Uterine smooth muscle cell (primary cell): ENCODE data around the gene P4HTM. TPM values are rescaled to one million over a fixed set of nuclear protein-coding genes. Genes with fewer than 3 reads are reported as not detected.

ENCODE experiments used
- total RNA-seq: library from RNA; depleted of rRNA; stranded (reverse); fragments of >200 nt; gene quantifications from 2 replicates; pipeline ENCODE4 v1.2.3, GENCODE V29; 2014

Gene P4HTM
- total RNA-seq, result 24.6 and 42.4 TPM in 2 replicates

GRCh38 chr3:48989796-48990635, at the start of gene P4HTM:
Gene P4HTM, plus strand, starts transcription at chr3:48990241. Its CDS starts 16 bp downstream, at chr3:48990257.

GRCh38 chr3:49007068-49007770, 17.2 kb downstream of the P4HTM start, which contains the start of gene WDR6:
Gene WDR6, plus strand, starts transcription at chr3:49007391. Its CDS starts 41 bp downstream, at chr3:49007432.

GRCh38 chr3:49017971-49018706, 28.1 kb downstream of the P4HTM start, which contains the start of gene DALRD3:
Gene DALRD3, minus strand, starts transcription at chr3:49018580. Its CDS starts 16 bp downstream, at chr3:49018564.

GRCh38 chr3:49021813-49022687, 32.0 kb downstream of the P4HTM start, which contains the start of gene NDUFAF3:
Gene NDUFAF3, plus strand, starts transcription at chr3:49022121. Its CDS starts 24 bp downstream, at chr3:49022145.

GRCh38 chr3:49028673-49029562, 38.9 kb downstream of the P4HTM start, which contains the start of gene IMPDH2:
Gene IMPDH2, minus strand, starts transcription at chr3:49029398. Its CDS starts 48 bp downstream, at chr3:49029350.

Other genes starting within 250 kb of the P4HTM start
- 30.2 and 82.2 TPM in 2 replicates for gene PRKAR2A, start 142.4 kb upstream of the P4HTM start, total RNA-seq
- 19.9 and 21.8 TPM in 2 replicates for gene SLC25A20, start 91.4 kb upstream of the P4HTM start, total RNA-seq
- gene ARIH2, start 71.4 kb upstream of the P4HTM start, total RNA-seq, result 82.4 and 92.6 TPM in 2 replicates
- gene WDR6, start 17.1 kb downstream of the P4HTM start, total RNA-seq, result 70.9 and 85.1 TPM in 2 replicates
- gene DALRD3, start 28.3 kb downstream of the P4HTM start, total RNA-seq, result 60.7 and 60.8 TPM in 2 replicates
- 58.4 and 80.2 TPM in 2 replicates for gene NDUFAF3, start 31.9 kb downstream of the P4HTM start, total RNA-seq
- 312 and 352 TPM in 2 replicates for gene IMPDH2, start 39.2 kb downstream of the P4HTM start, total RNA-seq
- gene QRICH1, start 103.8 kb downstream of the P4HTM start, total RNA-seq, result 60.5 and 87.7 TPM in 2 replicates
- gene QARS1, start 114.5 kb downstream of the P4HTM start, total RNA-seq, result 331 and 342 TPM in 2 replicates
- 56.4 and 61.4 TPM in 2 replicates for gene USP19, start 130.6 kb downstream of the P4HTM start, total RNA-seq
- 296 and 640 TPM in 2 replicates for gene LAMB2, start 142.8 kb downstream of the P4HTM start, total RNA-seq
- gene CCDC71, start 176.1 kb downstream of the P4HTM start, total RNA-seq, result 18.1 and 24.7 TPM in 2 replicates
- gene KLHDC8B, start 181.4 kb downstream of the P4HTM start, total RNA-seq, result 16.9 and 21.5 TPM in 2 replicates